GM12891 (cell line): ENCODE data around the gene NSL1.

Experiments
- SPI1 ChIP-seq: IDR thresholded peaks from 2 replicates; pipeline ENCODE4 v1.6.1; 2011; ENCODE audit warnings: low read depth, low read length, control low read depth
- TAF1 ChIP-seq: IDR thresholded peaks from 2 replicates; pipeline ENCODE4 v1.6.1; 2011; ENCODE audit warnings: low read depth, low read length, control low read depth

DNA sequence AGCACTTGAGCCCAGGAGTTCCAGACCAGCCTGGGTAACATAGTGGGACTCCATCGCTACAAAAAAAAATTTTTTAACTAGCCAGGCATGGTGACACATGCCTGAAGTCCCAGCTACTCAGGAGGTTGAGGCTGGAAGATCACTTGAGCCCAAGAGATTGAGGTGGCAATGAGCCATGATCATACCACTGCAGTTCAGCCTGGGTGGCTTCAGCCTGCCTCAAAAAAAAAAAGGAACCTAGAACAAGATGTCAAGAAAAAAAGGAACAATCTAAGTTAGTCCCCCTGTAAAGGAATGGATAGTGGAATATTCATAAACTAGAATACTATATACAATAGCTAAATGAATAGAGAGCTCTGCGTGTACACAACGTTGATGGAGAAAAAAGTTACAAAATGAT, 14.4 kb downstream of the NSL1 start:
- TF ChIP-seq SPI1 (no peak), TAF1 (no peak)
